Stimulated activated CD4-positive, alpha-beta T cell treated with anti-CD3 and anti-CD28 coated beads, Interleukin-15, amount 100 ng/mL, for 48 hours (primary cell): Measurements from ENCODE around the gene NPIPA5.
"Not testable (repeated sequence)": the region's sequence is repeated elsewhere in the genome, so short reads cannot be mapped to it uniquely, and the experiment has no call there.

Source experiments
- DNase-seq, 2 donors: peaks; one replicate each; pipeline ENCODE4 v3.0.0-alpha.2; 2020; ENCODE audit warnings: low read depth in 2 of 2

NPIPA5 gene

DNA sequence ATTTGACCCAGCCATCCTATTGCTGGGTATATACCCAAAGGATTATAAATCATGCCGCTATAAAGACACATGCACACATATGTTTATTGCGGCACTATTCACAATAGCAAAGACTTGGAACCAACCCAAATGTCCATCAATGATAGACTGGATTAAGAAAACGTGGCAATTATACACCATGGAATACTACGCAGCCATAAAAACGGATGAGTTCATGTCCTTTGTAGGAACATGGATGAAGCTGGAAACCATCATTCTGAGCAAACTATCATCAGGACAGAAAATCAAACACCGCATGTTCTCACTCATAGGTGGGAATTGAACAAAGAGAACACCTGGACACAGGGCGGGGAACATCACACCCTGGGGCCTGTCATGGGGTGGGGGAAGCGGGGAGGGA is 14.9 kb upstream of the NPIPA5 start:
- DNase-seq, result not testable (repeated sequence)

DNA sequence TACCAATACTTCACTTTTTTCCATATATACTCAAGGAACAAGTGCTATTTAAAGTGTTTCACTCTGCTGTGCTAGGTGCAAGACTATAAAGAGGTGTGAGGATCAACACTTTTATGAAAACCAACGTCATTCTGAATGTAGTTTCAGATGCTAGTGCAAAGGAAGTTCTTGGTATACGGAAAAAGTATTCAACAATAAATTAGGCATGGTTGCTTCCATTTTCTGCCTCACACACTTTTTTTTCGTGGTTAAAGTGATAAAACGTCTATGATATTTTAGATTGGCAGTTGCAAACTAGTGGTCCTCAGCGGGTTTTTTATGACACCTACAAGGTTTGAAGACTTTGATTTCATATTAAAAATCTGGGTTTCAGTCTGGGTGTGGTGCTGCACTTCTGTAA is 11.8 kb upstream of the NPIPA5 start:
- not testable (repeated sequence) for DNase-seq

DNA sequence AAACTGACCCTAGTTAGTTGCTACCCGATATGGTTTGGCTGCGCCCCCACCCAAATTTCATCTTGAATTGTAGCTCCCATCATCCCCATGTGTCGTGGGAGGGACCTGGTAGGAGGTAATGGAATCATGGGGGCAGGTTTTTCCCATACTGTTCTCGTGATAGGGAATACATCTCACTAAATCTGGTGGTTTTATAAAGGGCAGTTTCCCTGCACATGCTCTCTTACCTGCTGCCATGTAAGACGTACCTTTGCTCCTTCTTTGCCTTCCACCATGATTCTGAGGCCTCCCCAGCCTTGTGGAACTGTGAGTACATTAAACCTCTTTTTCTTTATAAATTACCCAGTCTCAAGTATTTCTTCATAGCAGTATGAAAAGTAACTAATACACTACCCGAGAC is 10.0 kb upstream of the NPIPA5 start:
- DNase-seq, result not testable (repeated sequence)

DNA sequence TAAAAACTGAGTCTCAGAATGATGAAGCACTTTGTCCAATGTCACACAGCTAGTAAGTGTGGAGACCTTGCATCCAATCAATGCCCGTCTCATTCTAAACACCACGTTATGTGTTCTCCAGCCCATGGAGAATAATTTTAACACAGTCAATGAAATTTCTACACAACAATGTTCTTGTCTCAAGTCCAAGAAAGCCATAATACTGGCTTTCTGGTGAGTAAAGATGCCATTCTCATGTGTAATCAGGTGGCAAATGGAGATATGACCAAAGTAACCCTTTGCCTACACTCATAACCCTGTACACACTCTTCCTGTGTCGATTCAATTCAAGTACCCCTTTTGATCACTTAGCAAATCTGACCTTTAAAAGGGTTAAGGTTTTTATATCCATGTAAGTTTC is 4.7 kb upstream of the NPIPA5 start:
- DNase-seq, result not testable (repeated sequence)

DNA sequence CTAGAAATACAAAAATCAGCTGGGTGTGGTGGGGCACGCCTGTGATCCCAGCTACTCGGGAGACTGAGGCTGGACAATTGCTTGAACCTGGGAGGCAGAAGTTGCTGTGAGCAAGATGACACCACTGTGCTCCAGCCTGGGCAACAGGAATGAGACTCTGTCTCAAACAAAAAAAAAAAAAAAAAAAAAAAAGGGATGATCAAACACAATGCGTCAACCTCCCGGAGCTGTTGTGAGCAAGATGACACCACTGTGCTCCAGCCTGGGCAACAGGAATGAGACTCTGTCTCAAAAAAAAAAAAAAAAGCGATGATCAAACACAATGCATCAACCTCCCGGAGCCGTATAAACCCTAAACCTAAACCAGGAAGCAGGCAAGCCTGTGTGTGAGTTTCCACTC is 20.6 kb downstream of the NPIPA5 start:
- not testable (repeated sequence) for DNase-seq

DNA sequence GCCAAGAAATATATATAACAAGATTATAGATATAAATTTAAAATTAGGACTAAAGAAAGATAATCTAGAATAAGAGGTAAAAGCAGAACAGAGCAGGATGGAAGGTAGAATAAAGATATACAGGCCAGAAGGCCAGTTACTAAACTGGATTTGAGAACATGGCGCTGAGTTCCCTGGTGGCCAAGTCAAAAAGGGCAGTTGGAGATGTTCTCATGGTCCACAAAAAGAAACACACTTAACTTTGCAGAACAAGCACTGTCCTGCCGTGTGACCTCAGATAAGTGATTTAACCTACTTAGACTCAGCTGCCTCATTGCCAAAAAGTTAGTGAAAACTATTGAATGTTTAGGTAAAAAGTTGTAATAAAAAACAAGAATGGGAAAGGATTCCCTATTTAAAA is 23.2 kb downstream of the NPIPA5 start:
- not testable (repeated sequence) for DNase-seq

DNA sequence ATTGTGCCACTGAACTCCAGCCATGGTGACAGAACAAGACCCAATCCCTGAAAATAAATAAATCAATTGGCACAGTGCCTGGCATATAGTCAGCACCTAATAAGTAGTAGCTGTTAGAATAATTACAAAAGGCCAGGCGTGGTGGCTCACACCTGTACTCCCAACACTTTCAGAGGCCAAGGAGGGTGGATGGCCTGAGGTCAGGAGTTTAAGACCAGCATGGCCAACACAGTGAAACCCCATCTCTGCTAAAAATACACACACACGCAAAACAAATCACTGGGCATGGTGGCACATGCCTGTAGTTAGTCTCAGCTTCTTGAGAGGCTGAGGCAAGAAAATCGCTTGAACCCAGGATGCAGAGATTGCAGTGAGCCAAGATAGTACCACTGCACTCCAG is 25.2 kb downstream of the NPIPA5 start:
- DNase-seq, result not testable (repeated sequence)

DNA sequence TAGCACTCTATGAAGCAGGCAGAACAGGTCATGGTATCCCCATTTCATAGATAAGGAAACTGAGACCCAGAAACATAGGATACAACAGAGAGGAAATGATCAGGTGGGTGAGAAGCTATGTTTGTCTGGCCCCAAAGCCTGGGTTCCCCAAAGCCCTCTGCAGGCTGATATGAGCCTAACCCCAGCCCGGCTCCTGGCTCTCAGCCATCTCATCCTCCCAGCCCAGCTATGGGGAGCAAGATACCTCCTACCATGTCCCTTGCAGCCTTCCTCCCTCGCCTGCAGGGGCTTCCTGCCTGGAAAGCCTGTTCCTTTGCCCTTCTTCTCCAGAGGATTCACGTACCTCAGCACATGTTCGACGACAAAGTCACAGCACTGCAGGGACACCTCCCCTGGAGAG is 26.3 kb downstream of the NPIPA5 start:
- DNase-seq, result not testable (repeated sequence)

DNA sequence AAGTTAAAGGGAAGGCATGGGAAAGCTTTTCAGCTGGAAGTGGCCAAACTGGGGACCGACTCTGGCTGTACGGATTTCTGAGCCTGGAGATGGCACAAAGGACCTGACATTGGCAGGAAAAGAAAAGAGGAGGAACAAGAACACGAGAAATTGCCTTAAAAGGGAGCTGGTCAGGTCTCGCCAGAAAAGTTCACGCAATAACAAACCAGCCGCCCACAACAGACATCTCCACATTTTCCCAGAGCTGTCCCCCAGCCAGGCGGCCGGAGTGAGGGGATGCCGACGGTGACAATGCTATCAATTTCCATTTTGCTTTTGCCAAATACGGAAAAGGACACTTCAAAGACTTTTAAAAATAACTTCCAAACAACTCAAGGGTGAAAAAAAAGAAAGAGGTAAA is 26.8 kb downstream of the NPIPA5 start:
- not testable (repeated sequence) for DNase-seq

DNA sequence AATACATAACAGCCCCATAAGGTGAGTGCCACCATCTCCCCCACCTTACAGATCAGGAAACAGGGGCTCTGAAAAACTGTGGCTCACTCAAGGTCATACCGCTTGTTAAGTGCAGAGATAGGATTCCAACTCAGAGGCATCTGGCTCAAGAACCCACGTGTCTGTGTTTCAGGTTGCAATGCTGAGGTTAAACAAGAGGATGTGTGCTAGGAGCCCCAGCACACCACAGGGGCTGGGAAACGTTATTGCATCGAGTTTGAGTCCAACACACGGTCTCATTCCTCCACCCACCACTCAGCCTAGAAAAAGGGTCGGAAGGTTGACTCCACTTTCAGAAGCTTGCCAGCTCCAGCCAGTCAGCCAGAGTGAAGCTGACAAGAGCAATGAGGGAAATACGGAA is 29.4 kb downstream of the NPIPA5 start:
- DNase-seq, result not testable (repeated sequence)

DNA sequence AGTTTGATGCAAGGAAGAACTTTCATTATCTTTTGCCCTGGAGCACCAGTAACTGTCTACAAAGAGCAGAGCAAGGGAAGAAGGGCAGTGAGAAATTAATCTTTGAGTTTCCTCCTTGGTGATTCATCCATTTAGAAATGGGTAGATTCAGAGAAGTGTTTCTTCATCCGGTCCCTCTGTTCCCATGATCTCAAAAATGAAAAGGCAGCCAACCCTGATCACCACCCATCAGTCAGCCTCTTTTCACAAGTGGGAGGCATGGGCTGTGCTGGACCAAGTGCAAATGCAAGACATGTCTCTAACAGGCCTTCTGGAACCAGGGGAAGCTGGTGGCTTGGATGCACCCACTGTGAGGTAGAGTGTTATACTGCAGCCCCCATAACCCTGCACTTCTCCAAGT is 35.8 kb downstream of the NPIPA5 start:
- not testable (repeated sequence) for DNase-seq

DNA sequence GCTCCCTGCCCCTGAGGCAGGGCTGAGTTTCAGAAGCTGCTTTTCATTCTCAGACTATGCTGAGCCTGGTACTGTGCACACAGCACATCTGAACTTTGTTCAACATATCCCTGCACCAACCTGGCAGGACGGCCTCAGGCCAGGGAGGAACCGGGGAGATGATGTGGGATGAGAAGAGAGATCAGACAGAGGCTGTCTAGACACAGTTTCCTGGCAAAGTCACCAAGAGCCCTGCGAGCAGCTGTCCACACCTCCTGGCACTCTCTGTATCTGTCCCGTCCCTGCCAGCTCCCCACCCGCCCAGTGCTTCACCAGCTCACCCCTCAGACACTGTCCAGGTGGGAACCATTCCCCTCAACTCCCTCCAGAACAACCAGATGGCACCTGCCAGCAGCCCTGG is 39.1 kb downstream of the NPIPA5 start:
- not testable (repeated sequence) for DNase-seq

DNA sequence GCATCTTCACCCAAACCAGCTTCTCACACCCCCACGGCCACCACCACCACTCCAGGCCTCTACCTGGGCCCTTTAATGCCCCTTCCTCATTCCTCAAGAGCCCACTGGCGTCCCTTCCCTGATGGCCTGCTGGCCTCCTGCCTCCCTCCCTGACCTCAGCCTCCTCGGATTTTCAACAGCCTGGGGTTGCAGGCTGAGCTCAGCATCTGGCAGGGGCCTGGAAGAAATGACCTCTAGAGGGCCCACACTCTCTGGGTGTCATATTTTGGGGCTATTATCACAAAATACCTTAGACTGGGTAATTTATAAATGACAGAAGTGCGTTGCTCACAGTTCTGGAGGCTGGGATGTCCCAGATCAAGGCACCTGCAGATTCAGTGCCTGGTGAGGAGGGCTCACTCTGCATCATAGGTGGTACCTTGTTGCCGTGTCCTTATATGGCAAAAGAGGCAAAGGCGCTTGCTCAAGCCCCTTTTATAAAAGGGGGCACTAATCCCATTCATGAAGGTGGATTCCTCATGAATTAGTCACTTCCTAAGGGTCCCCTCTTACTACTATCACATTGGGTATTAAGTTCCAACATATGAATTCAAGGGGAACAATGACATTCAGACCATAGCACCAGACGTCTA is 40.0 kb downstream of the NPIPA5 start:
- not testable (repeated sequence) for DNase-seq

DNA sequence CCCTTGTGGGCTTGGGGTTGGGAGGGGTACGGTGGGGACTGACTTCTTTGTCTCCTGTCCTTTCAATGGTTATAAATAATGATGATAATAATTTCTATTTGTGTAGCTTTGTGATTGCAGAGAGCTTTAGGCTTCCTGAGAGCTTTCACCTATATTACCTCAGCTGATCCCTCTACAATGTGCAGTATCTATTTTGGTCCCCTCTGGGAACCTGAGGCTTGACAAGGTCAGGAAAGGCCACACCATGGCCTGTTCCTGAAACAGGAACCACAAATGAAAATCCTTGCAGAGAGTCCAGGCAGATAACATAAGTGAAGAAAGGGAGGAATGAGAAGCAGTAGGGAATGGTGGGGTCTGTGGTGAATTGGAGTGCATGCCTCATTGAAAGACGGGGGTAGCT is 42.5 kb downstream of the NPIPA5 start:
- not testable (repeated sequence) for DNase-seq

DNA sequence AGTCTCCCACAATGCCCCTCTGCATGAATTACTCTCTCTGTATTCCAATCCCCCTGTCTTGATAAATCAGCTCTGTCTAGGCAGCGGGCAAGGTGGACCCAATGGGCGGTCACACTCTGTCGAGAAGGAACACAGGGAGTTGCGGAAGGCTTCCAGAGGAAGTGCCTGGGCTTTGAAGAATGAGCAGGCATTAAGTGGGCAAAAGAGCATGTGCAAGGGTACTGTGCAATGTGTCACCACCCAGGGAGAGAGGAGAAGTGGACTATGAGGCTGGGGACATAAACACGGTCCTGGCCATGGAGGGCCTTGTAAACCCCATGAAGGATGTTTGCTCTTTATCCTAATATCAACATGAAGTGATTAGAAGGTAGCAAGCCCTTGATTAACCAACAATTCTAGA is 44.1 kb downstream of the NPIPA5 start:
- DNase-seq, result not testable (repeated sequence)

DNA sequence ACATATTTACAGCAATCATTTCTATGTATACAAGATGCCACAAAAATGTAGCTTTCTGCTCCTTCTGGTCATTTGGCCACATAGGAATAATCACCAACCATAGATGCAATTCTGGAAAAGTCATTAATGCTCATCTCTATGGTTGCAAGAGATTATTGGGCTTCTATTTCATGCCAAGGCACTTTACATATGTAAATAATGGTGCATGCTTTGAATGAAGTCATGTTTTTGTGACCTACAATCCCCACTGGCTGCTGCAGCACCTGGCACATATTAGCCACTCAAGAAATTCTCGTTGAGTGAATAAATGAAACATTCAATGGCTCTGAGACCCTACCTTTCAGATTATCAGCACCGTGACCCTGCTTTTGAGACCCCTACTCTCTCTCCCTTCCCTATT is 47.1 kb downstream of the NPIPA5 start:
- not testable (repeated sequence) for DNase-seq

DNA sequence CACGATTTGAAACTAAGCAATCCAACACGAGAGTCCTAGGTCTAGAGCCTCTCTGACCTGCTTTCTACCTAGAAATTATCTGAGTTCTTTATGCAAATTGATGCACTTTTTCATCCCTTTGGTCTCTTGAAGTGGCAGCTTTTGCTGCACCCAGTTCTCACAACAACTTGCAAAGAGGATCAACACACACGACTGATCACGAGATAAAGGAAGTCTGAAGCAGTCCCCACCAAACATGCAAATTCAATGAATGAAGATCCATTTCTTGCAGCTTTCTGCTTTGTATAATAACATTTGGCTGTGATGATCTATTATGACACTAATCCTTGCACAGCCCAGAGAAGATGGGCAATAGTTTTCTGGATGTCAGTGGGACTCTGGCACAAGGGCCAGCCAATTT is 53.1 kb downstream of the NPIPA5 start:
- not testable (repeated sequence) for DNase-seq

DNA sequence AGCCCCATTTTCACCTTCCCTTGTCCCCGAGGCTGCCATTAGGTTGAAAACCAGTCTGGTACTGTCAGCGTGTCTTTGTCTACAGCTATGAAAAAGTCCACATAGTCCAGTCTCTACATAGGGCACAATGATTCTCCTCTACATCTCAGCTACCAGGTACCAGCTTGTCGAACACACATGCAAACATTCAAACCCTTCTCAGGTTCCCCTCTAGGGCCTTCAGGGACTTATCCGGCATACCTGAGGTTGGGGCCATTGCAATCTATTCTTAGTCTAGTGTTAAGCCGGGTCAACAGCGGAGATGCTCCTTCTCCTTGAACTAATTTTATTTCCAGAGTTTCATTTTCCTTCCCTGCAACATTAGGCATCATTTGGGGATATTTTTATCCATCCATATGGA is 54.7 kb downstream of the NPIPA5 start:
- DNase-seq, result not testable (repeated sequence)

DNA sequence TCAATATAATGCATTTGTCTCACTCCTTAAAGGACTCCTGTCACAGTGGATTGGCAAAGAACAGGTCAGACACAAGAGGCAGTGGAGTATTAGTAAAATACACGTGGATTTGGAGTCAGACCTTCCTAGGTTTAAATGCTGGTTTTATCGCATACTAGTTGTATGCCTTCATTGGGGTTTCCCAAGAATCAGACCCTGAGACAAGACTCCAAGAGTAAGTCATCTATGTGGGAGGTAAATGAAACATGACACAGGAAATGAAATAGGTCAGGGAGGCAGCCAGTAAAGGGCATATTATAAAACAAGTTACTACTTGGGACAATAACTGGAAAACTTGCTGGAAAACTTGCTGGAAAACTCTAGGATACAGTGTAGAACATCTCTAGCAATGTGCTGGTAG is 56.9 kb downstream of the NPIPA5 start:
- not testable (repeated sequence) for DNase-seq

DNA sequence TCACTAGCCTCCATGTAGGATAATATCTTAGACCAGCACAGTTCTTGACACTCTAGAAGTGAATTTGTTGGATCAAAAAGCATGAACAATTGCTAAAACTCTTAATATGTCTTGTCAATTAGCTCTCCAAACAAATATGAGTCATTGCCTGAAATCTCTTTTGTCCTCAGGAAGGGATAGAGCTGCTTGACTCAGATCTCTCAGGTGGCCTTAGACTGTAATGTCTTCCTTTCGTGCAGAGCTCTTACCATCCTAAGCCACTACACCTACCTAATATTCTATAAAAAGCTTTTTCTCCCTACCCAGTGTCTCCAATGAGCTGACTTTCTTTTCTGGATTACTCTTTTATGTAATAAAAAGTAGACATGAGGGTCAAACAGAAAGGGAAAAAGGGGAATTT is 63.5 kb downstream of the NPIPA5 start:
- DNase-seq, result not testable (repeated sequence)
